GM18519 (cell line): ENCODE results near the gene UHRF2.

Experiments used
- ATAC-seq: cut with Tn5 transposase; IDR thresholded peaks from one replicate; pipeline ENCODE4 v1.9.1; 2021; ENCODE audit warnings: mild to moderate bottlenecking, moderate library complexity; ENCODE audit not compliant: unreplicated experiment, low FRiP score

Gene UHRF2

GRCh38 chr9:6552033-6552432 lies 139.0 kb downstream of the UHRF2 start:
- no peak for ATAC-seq

GRCh38 chr9:6552498-6553121 lies 139.6 kb downstream of the UHRF2 start:
- ATAC-seq = no peak

GRCh38 chr9:6553866-6554265 lies 140.9 kb downstream of the UHRF2 start:
- no peak for ATAC-seq
